Neural progenitor cell (in vitro differentiated cells): ENCODE data around the gene MFAP3. TPM values are rescaled to one million over a fixed set of nuclear protein-coding genes. Genes with fewer than 3 reads are reported as not detected.

Experiments
- DNase-seq: peaks from one replicate; pipeline ENCODE4 v3.0.0-alpha.2; 2016; ENCODE audit warnings: low spot score
- H2AFZ ChIP-seq: fragments of 200-600 bp; sonication (generic); replicated peaks from 2 replicates; pipeline ENCODE4 v1.6.1; 2016; ENCODE audit warnings: antibody characterized with exemption
- H3F3A ChIP-seq: fragments of 200-600 bp; sonication (generic); 2 replicates; pipeline ENCODE4 v1.6.1; 2016; ENCODE audit warnings: antibody characterized with exemption, low read depth
- H3K27ac ChIP-seq: fragments of 200-600 bp; sonication (generic); 2 replicates; pipeline ENCODE4 v1.5.1; 2016; ENCODE audit warnings: mild to moderate bottlenecking
- H3K27me3 ChIP-seq: fragments of 200-600 bp; sonication (generic); 2 replicates; pipeline ENCODE4 v1.6.1; 2016; ENCODE audit warnings: mild to moderate bottlenecking, moderate library complexity
- H3K36me3 ChIP-seq: fragments of 200-600 bp; sonication (generic); 2 replicates; pipeline ENCODE4 v1.5.1; 2016
- H3K4me1 ChIP-seq: fragments of 200-600 bp; sonication (generic); 2 replicates; pipeline ENCODE4 v1.6.1; 2016; ENCODE audit warnings: mixed run types
- H3K4me2 ChIP-seq: fragments of 200-600 bp; sonication (generic); 2 replicates; pipeline ENCODE4 v1.6.1; 2016
- H3K4me3 ChIP-seq: fragments of 200-600 bp; sonication (generic); 2 replicates; pipeline ENCODE4 v1.5.1; 2016
- H3K79me2 ChIP-seq: fragments of 200-600 bp; sonication (generic); 2 replicates; pipeline ENCODE4 v1.6.1; 2016; ENCODE audit warnings: low read depth
- H3K9ac ChIP-seq: fragments of 200-600 bp; sonication (generic); 2 replicates; pipeline ENCODE4 v1.6.1; 2016
- H3K9me3 ChIP-seq: fragments of 200-600 bp; sonication (generic); 2 replicates; pipeline ENCODE4 v1.5.1; 2016; ENCODE audit warnings: low read depth
- H4K20me1 ChIP-seq: fragments of 200-600 bp; sonication (generic); 2 replicates; pipeline ENCODE4 v1.6.1; 2016; ENCODE audit warnings: low read depth
- H3K27ac Mint-ChIP-seq: 3 replicates; pipeline ENCODE4 v1.8.0; 2021; ENCODE audit warnings: mixed read lengths
- H3K27me3 Mint-ChIP-seq: 2 replicates; pipeline ENCODE4 v1.8.0; 2022; ENCODE audit warnings: low read depth, mild to moderate bottlenecking, inconsistent platforms, moderate library complexity, mixed read lengths; ENCODE audit not compliant: insufficient read depth
- H3K36me3 Mint-ChIP-seq: 3 replicates; pipeline ENCODE4 v1.8.0; 2021; ENCODE audit warnings: mixed read lengths
- H3K4me1 Mint-ChIP-seq: 3 replicates; pipeline ENCODE4 v1.8.0; 2021; ENCODE audit warnings: mixed read lengths
- H3K4me3 Mint-ChIP-seq: 3 replicates; pipeline ENCODE4 v1.8.0; 2021; ENCODE audit warnings: mild to moderate bottlenecking, moderate library complexity, mixed read lengths
- H3K9me3 Mint-ChIP-seq: 3 replicates; pipeline ENCODE4 v1.8.0; 2020; ENCODE audit warnings: mixed read lengths
- CTCF ChIP-seq: fragments of 200-600 bp; sonication (generic); IDR thresholded peaks from 2 replicates; pipeline ENCODE4 v1.5.1; 2017; ENCODE audit warnings: antibody characterized with exemption, mild to moderate bottlenecking
- EZH2 ChIP-seq: fragments of 200-600 bp; sonication (generic); IDR thresholded peaks from 2 replicates; pipeline ENCODE4 v1.6.1; 2017; ENCODE audit warnings: antibody characterized with exemption, mild to moderate bottlenecking, moderate library complexity
- EZH2phosphoT487 ChIP-seq: fragments of 200-600 bp; sonication (generic); IDR thresholded peaks from 2 replicates; pipeline ENCODE4 v1.6.1; 2017; ENCODE audit warnings: antibody characterized with exemption
- total RNA-seq: library from RNA; depleted of rRNA; stranded (reverse); fragments of >200 nt; gene quantifications from 2 replicates; pipeline ENCODE4 v1.2.3, GENCODE V29; 2015; ENCODE audit warnings: low replicate concordance

The MFAP3 gene
- total RNA-seq, 1 donor from 2014 or later: 89.7 TPM

GRCh38 chr5:154025951-154026350 is 12.8 kb upstream of the MFAP3 start:
- H3K4me1 Mint-ChIP-seq: peaks cover 3% of the 10 kb centered on the region
- peaks cover 21% of the 10 kb centered on the region for H3K36me3 Mint-ChIP-seq
- Histone ChIP-seq H4K20me1 (no peaks in the 10 kb centered on the region), H3K36me3 (no peaks in the 10 kb centered on the region), H3K9ac (no peak overlapping the region), H2AFZ (no peak overlapping the region), H3K4me1 (peaks cover 5% of the 10 kb centered on the region), H3K4me2 (no peak overlapping the region), H3F3A (no peaks in the 10 kb centered on the region), H3K27me3 (no peaks in the 10 kb centered on the region), H3K9me3 (no peaks in the 10 kb centered on the region), H3K79me2 (no peaks in the 10 kb centered on the region), H3K27ac (no peak overlapping the region), H3K4me3 (no peak overlapping the region)
- no peak for DNase-seq
- no peak overlapping the region for H3K27ac Mint-ChIP-seq
- H3K9me3 Mint-ChIP-seq: no peaks in the 10 kb centered on the region
- no peak overlapping the region for H3K4me3 Mint-ChIP-seq
- H3K27me3 Mint-ChIP-seq: no peaks in the 10 kb centered on the region
- TF ChIP-seq CTCF (no peak), EZH2 (no peak), EZH2phosphoT487 (no peak)

- Histone ChIP-seq H3K9ac (no peak overlapping the region), H3K9me3 (no peaks in the 10 kb centered on the region), H3F3A (peaks cover 6% of the 10 kb centered on the region), H4K20me1 (no peaks in the 10 kb centered on the region), H3K4me1 (peaks cover 4% of the 10 kb centered on the region), H3K27me3 (no peaks in the 10 kb centered on the region), H2AFZ (no peak overlapping the region), H3K79me2 (no peaks in the 10 kb centered on the region), H3K27ac (no peak overlapping the region), H3K4me2 (no peak overlapping the region), H3K4me3 (no peak overlapping the region), H3K36me3 (no peaks in the 10 kb centered on the region)
- Mint-ChIP-seq H3K27ac (no peak overlapping the region), H3K27me3 (no peaks in the 10 kb centered on the region), H3K9me3 (no peaks in the 10 kb centered on the region), H3K36me3 (no peaks in the 10 kb centered on the region), H3K4me1 (peaks cover 3% of the 10 kb centered on the region), H3K4me3 (no peak overlapping the region)
- TF ChIP-seq CTCF: no peak
- TF ChIP-seq EZH2phosphoT487: no peak
- TF ChIP-seq EZH2: no peak
- DNase-seq: no peak
These were observed 6.8 kb upstream of the MFAP3 start for GRCh38 chr5:154031937-154032489.

- no peaks in the 10 kb centered on the region for H3K27me3 ChIP-seq
- Mint-ChIP-seq H3K36me3 (no peaks in the 10 kb centered on the region), H3K4me1 (peaks cover 16% of the 10 kb centered on the region), H3K4me3 (no peak overlapping the region), H3K27ac (no peak overlapping the region), H3K9me3 (no peaks in the 10 kb centered on the region), H3K27me3 (no peaks in the 10 kb centered on the region)
- peaks cover 5% of the 10 kb centered on the region for H4K20me1 ChIP-seq
- no peak overlapping the region for H3K4me2 ChIP-seq
- no peak for DNase-seq
- no peaks in the 10 kb centered on the region for H3K36me3 ChIP-seq
- peaks cover 10% of the 10 kb centered on the region for H3K4me1 ChIP-seq
- H3K79me2 ChIP-seq: peaks cover 16% of the 10 kb centered on the region
- no peak overlapping the region for H2AFZ ChIP-seq
- no peak overlapping the region for H3K9ac ChIP-seq
- no peak overlapping the region for H3K4me3 ChIP-seq
- H3F3A ChIP-seq: peaks cover 13% of the 10 kb centered on the region
- H3K9me3 ChIP-seq: no peaks in the 10 kb centered on the region
- no peak overlapping the region for H3K27ac ChIP-seq
- TF ChIP-seq EZH2: no peak
- TF ChIP-seq EZH2phosphoT487: no peak
- TF ChIP-seq CTCF: no peak
These were observed 3.8 kb upstream of the MFAP3 start for GRCh38 chr5:154034944-154035343.
